Measurements from ENCODE around the gene PCDHB4. TPM values are rescaled to one million over a fixed set of nuclear protein-coding genes. Genes with fewer than 3 reads are reported as not detected.
"Not testable (repeated sequence)": the region's sequence is repeated elsewhere in the genome, so short reads cannot be mapped to it uniquely, and the experiment has no call there.

The PCDHB4 gene
- total and polyA plus RNA-seq, 7 donors = 0.23 to 5.3 (median 3.9) TPM

- intact Hi-C loops (cut with DNase I) = no loop called here
- peaks cover 0 to 18% (median 0%) of the 10 kb centered on the region in 3 donors for H3K27me3 ChIP-seq
- no peak overlapping the region for H3K4me3 ChIP-seq
- no peak overlapping the region for H3K27ac ChIP-seq
- DNase-seq = no peak
- 45 to 60% methylated on average over 13 of the region's 13 CpGs for WGBS, 2 donors
- no peaks in the 10 kb centered on the region for H3K4me1 ChIP-seq
- no peaks in the 10 kb centered on the region for H3K36me3 ChIP-seq
- peaks cover 6 to 59% (median 33%) of the 10 kb centered on the region in 4 donors for H3K9me3 ChIP-seq
- no peak for TF ChIP-seq CTCF (IDR thresholded peaks at IDR 0.05)
- no peak for TF ChIP-seq POLR2A (IDR thresholded peaks at IDR 0.05)
- TF ChIP-seq POLR2AphosphoS5 (IDR thresholded peaks at IDR 0.05) = no peak
- no peak for TF ChIP-seq EP300 (IDR thresholded peaks at IDR 0.05)
Measured at GRCh38 chr5:141150993-141151325, 29.3 kb downstream of the PCDHB4 start.

- peaks cover 6 to 64% (median 33%) of the 10 kb centered on the region in 4 donors for H3K9me3 ChIP-seq
- H3K36me3 ChIP-seq; H3K4me1 ChIP-seq; intact Hi-C loops (cut with DNase I); DNase-seq; H3K4me3 ChIP-seq; H3K27ac ChIP-seq: not testable (repeated sequence)
- peaks cover 0 to 25% (median 0%) of the 10 kb centered on the region in 3 donors for H3K27me3 ChIP-seq
- 44 to 71% methylated on average over 39 of the region's 41 CpGs for WGBS, 2 donors
Measured at GRCh38 chr5:141151632-141152031, 30.0 kb downstream of the PCDHB4 start.

- H3K4me3 ChIP-seq; H3K36me3 ChIP-seq; intact Hi-C loops (cut with DNase I); DNase-seq; H3K4me1 ChIP-seq; H3K27ac ChIP-seq: not testable (repeated sequence)
- peaks cover 0 to 27% (median 0%) of the 10 kb centered on the region in 3 donors for H3K27me3 ChIP-seq
- WGBS, 2 donors = 33 to 71% methylated on average over 36 of the region's 36 CpGs
- peaks cover 6 to 66% (median 34%) of the 10 kb centered on the region in 4 donors for H3K9me3 ChIP-seq
Measured at GRCh38 chr5:141152096-141152495, 30.5 kb downstream of the PCDHB4 start.

DNA sequence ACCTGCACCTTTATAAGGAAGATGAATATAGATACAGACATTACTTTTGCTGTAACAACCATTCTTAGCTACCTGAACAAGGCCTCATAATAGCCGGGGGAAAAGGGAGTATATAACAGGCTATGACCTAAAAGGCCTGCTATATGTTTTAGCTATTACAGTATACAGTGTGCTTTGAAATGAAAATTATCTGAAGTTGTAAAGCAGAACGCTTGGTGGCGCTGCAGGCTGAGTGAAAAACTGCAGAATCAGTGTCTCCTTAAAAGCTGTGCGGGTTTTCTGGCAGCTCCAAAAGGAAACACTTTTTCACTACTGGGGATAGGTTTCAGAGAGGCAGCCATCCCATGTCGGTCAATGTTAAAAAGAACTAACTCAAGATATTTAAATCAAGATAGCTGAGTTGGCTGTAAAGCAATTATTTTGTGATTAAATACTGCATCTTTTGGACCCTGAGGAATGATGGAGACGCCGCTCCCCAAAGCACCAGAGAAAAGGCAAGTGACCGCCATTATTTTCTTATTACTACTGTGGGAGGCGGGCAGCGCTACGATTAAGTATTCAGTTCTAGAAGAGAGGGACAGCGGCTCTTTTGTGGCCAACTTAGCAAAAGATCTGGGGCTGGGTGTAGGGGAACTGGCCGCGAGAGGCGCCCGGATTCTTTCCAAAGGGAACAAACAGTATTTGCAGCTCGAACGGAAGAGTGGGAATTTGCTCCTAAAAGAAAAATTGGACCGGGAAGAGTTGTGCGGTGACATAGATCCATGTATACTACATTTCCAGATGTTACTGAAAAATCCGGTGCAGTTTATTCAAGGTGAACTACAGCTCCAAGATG, 34.1 kb downstream of the PCDHB4 start:
- no peak for TF ChIP-seq EP300 (IDR thresholded peaks at IDR 0.05)
- TF ChIP-seq CTCF (IDR thresholded peaks at IDR 0.05) = no peak
- TF ChIP-seq POLR2AphosphoS5 (IDR thresholded peaks at IDR 0.05) = no peak
- no peak for TF ChIP-seq POLR2A (IDR thresholded peaks at IDR 0.05)
- H3K36me3 ChIP-seq = no peaks in the 10 kb centered on the region
- H3K27me3 ChIP-seq = peaks cover 0 to 32% (median 0%) of the 10 kb centered on the region in 3 donors
- H3K4me3 ChIP-seq = no peak overlapping the region
- H3K9me3 ChIP-seq = peaks cover 3 to 43% (median 30%) of the 10 kb centered on the region in 4 donors
- no peak for DNase-seq
- intact Hi-C loops (cut with DNase I) = no loop called here
- H3K27ac ChIP-seq = no peak overlapping the region
- H3K4me1 ChIP-seq = no peaks in the 10 kb centered on the region
- WGBS, 2 donors = 39 to 51% methylated on average over 21 of the region's 21 CpGs

DNA sequence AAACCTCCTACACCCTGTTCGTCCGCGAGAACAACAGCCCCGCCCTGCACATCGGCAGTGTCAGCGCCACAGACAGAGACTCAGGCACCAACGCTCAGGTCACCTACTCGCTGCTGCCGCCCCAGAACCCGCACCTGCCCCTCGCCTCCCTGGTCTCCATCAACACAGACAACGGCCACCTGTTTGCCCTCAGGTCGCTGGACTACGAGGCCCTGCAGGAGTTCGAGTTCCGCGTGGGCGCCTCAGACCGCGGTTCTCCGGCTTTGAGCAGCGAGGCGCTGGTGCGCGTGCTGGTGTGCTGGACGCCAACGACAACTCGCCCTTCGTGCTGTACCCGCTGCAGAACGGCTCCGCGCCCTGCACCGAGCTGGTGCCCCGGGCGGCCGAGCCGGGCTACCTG, 35.7 kb downstream of the PCDHB4 start:
- H3K36me3 ChIP-seq; H3K4me1 ChIP-seq; H3K4me3 ChIP-seq; H3K27ac ChIP-seq; DNase-seq; intact Hi-C loops (cut with DNase I): not testable (repeated sequence)
- peaks cover 3 to 32% (median 22%) of the 10 kb centered on the region in 4 donors for H3K9me3 ChIP-seq
- H3K27me3 ChIP-seq = peaks cover 0 to 21% (median 0%) of the 10 kb centered on the region in 3 donors
- 43 to 76% methylated on average over 38 of the region's 38 CpGs for WGBS, 2 donors

DNA sequence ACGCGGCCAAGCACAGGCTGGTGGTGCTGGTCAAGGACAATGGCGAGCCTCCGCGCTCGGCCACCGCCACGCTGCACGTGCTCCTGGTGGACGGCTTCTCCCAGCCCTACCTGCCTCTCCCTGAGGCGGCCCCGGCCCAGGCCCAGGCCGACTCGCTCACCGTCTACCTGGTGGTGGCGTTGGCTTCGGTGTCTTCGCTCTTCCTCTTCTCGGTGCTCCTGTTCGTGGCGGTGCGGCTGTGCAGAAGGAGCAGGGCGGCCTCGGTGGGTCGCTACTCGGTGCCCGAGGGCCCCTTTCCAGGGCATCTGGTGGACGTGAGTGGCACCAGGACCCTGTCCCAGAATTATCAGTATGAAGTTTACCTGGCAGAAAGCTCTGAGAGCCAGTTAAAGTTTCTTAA, 36.3 kb downstream of the PCDHB4 start:
- H3K36me3 ChIP-seq; intact Hi-C loops (cut with DNase I); H3K4me1 ChIP-seq; H3K27ac ChIP-seq; DNase-seq; H3K4me3 ChIP-seq: not testable (repeated sequence)
- Histone ChIP-seq H3K9me3 (peaks cover 3 to 35% (median 23%) of the 10 kb centered on the region in 4 donors), H3K27me3 (peaks cover 0 to 18% (median 0%) of the 10 kb centered on the region in 3 donors)
- 44 to 69% methylated on average over 22 of the region's 28 CpGs for WGBS, 2 donors
